ENCODE results near the gene CHMP4A. TPM values are rescaled to one million over a fixed set of nuclear protein-coding genes. Genes with fewer than 3 reads are reported as not detected.

CHMP4A gene
- total and polyA plus RNA-seq, 11 donors: 20.2 to 72.8 (median 34.5) TPM

- ATAC-seq: peak in 3 of 4 donors; percentile 3 to 17 (median 16)
- 86 to 92% (median 89%) methylated on average over 8 to 14 of the region's 14 CpGs for WGBS, 4 donors
- Histone ChIP-seq H3K4me1 (peaks cover 0 to 17% (median 9%) of the 10 kb centered on the region in 12 donors), H3K27ac (peak overlapping the region; percentile 45 to 86 (median 68)), H3K9me3 (no peaks in the 10 kb centered on the region), H3K27me3 (no peaks in the 10 kb centered on the region), H3K4me3 (no peak overlapping the region), H3K36me3 (peaks cover 4 to 95% (median 71%) of the 10 kb centered on the region in 9 donors)
- no peak for DNase-seq
- TF ChIP-seq CTCF (IDR thresholded peaks at IDR 0.05) (no peak), POLR2A (IDR thresholded peaks at IDR 0.05) (no peak)
- intact Hi-C loops (cut with DNase I): no loop called here
Measured at GRCh38 chr14:24179294-24179960, 33.9 kb downstream of the CHMP4A start.

- H3K9me3 ChIP-seq: no peaks in the 10 kb centered on the region
- no peak overlapping the region for H3K4me3 ChIP-seq
- intact Hi-C loops (cut with DNase I): no loop called here
- no peak for ATAC-seq
- no peak for TF ChIP-seq CTCF (IDR thresholded peaks at IDR 0.05)
- TF ChIP-seq POLR2A (IDR thresholded peaks at IDR 0.05): no peak
- peaks cover 0 to 94% (median 63%) of the 10 kb centered on the region in 9 donors for H3K36me3 ChIP-seq
- H3K27me3 ChIP-seq: no peaks in the 10 kb centered on the region
- H3K4me1 ChIP-seq: peaks cover 0 to 17% (median 9%) of the 10 kb centered on the region in 12 donors
- 87 to 95% (median 92%) methylated on average over 11 to 12 of the region's 12 CpGs for WGBS, 4 donors
- no peak for DNase-seq
- H3K27ac ChIP-seq: peak overlapping the region in 2 of 12 donors; percentile 53 to 86
Measured at GRCh38 chr14:24178399-24179178, 34.7 kb downstream of the CHMP4A start.

- no peaks in the 10 kb centered on the region for H3K27me3 ChIP-seq
- H3K27ac ChIP-seq: no peak overlapping the region
- intact Hi-C loops (cut with DNase I): no loop called here
- no peaks in the 10 kb centered on the region for H3K9me3 ChIP-seq
- H3K36me3 ChIP-seq: peaks cover 0 to 94% (median 57%) of the 10 kb centered on the region in 9 donors
- TF ChIP-seq POLR2A (IDR thresholded peaks at IDR 0.05): no peak
- TF ChIP-seq CTCF (IDR thresholded peaks at IDR 0.05): no peak
- 90 to 94% (median 92%) methylated on average over 9 to 14 of the region's 14 CpGs for WGBS, 4 donors
- ATAC-seq (no peak), DNase-seq (no peak)
- H3K4me3 ChIP-seq: no peak overlapping the region
- peaks cover 0 to 17% (median 9%) of the 10 kb centered on the region in 12 donors for H3K4me1 ChIP-seq
Measured at GRCh38 chr14:24177891-24178290, 35.4 kb downstream of the CHMP4A start.
